Measurements from ENCODE around the gene CGNL1.

CGNL1 gene

GRCh38 chr15:57385923-57386390 is 9.7 kb downstream of the CGNL1 start:
- DNase-seq (ENCODE audit: extremely low read depth in 1 of 2, low read depth in 1 of 2) = no peak

- DNase-seq (ENCODE audit: extremely low read depth in 1 of 2, low read depth in 1 of 2) = no peak
Measured at GRCh38 chr15:57386976-57387375, 10.7 kb downstream of the CGNL1 start.

DNA sequence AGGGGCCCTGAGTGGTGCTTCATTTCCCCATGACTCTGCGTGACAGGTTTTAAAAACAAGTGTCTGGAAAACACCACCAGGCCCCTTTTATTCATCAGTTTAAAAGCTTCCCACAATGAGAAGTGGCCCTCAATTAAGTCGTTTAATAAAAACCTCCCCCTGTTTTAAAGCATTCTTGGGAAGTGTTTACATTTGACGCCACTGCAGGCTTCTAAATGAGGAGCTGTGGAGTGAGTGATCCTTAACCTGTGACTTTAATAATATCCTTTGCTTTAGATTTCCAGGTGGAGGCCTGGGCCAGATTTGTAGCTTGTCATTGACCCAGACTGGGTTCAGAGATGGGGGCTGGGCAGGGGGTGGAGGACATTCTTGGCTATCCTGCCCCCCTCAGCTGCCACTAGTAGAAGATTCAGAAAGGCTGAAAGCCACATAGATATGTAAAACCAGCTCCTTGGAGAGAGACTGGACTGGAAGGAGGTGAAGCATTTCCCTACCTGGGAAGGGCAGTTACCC is 11.3 kb downstream of the CGNL1 start:
- no peak for DNase-seq (ENCODE audit: extremely low read depth in 1 of 2, low read depth in 1 of 2)

DNA sequence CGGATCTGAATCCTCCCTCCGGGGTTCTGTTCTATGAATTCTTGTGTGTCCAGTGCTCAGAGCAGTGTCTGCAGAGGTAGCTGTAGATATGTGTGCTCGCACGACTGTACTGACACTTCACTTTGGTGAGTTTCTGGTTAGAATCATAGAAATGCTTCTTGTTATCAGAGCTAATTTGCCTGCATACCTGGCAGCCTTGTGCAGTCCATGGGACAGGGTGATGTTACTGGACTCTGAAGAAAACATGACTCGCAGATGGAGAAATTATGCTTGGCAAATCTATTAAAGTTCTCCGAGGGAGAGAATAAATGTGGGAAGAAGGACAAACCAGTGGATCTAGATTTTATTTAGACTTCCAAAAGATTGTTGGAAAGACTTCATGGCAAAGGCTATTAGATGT is 12.2 kb downstream of the CGNL1 start:
- no peak for DNase-seq (ENCODE audit: extremely low read depth in 1 of 2, low read depth in 1 of 2)

- DNase-seq (ENCODE audit: extremely low read depth in 1 of 2, low read depth in 1 of 2) = no peak
Measured at GRCh38 chr15:57389991-57390390, 13.7 kb downstream of the CGNL1 start.

- DNase-seq (ENCODE audit: extremely low read depth in 1 of 2, low read depth in 1 of 2) = no peak
Measured at GRCh38 chr15:57390583-57390982, 14.3 kb downstream of the CGNL1 start.

DNA sequence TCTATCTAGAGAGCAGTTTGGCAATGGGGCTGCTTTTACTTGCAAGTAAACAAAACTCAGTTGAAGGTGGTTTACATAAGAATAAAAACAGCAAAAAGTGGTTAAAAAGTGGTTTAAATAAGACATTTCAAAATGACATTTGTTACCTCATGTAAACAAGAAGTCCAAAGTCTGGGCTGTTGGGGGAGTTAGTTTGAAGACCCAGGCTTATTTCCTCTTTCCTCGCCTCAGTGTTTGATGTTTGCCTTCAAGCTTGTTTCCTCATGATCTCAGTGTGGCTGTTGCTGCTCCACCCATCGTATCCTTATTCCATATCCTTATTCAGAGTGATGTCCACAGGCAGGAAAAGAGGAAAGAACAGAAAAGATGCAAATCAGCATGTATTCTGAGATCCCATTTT is 15.2 kb downstream of the CGNL1 start:
- no peak for DNase-seq (ENCODE audit: extremely low read depth in 1 of 2, low read depth in 1 of 2)

GRCh38 chr15:57393061-57393460 is 16.8 kb downstream of the CGNL1 start:
- DNase-seq (ENCODE audit: extremely low read depth in 1 of 2, low read depth in 1 of 2) = no peak

DNA sequence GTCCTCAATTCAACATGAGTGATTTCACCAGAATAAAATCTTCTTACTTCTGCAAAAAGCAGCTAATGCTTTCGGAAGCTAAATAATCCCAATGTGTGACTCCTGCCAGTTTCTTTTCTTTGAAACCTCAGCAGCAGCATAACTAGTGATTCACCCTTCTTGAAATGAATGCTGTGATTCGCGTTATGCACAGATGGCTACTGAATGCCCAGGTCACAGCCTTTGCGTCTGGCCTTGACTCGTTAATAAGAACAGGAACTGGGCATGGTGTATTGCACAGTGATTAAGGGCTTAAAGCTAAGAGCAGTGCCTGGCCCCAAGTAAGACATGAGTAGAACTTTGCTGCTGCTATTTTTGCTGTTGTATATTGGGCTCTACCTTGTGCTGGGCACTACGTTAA is 19.0 kb downstream of the CGNL1 start:
- DNase-seq (ENCODE audit: extremely low read depth in 1 of 2, low read depth in 1 of 2) = no peak

GRCh38 chr15:57398336-57398735 is 22.0 kb downstream of the CGNL1 start:
- no peak for DNase-seq (ENCODE audit: extremely low read depth in 1 of 2, low read depth in 1 of 2)

DNA sequence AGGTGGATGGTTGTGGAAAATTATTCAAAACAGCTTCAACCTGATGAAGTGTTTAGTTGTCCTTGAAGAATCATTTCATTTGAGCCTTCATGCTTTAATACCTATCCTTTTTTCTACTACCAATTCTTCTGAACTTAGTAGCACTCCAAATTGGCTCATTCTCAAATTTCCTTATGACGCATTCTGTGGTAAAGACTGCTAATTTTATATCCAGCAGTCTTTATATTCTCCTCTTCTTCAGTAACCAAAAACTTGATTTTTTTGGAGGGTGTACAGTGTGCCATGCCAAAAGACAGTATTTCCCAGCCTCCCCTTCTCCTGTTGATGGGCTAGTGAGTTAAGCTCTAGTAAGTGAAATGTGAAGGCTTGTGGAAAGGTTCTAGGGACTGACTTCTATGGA is 25.2 kb downstream of the CGNL1 start:
- DNase-seq (ENCODE audit: extremely low read depth in 1 of 2, low read depth in 1 of 2) = no peak

GRCh38 chr15:57403017-57403416 is 26.7 kb downstream of the CGNL1 start:
- DNase-seq (ENCODE audit: extremely low read depth in 1 of 2, low read depth in 1 of 2) = no peak

DNA sequence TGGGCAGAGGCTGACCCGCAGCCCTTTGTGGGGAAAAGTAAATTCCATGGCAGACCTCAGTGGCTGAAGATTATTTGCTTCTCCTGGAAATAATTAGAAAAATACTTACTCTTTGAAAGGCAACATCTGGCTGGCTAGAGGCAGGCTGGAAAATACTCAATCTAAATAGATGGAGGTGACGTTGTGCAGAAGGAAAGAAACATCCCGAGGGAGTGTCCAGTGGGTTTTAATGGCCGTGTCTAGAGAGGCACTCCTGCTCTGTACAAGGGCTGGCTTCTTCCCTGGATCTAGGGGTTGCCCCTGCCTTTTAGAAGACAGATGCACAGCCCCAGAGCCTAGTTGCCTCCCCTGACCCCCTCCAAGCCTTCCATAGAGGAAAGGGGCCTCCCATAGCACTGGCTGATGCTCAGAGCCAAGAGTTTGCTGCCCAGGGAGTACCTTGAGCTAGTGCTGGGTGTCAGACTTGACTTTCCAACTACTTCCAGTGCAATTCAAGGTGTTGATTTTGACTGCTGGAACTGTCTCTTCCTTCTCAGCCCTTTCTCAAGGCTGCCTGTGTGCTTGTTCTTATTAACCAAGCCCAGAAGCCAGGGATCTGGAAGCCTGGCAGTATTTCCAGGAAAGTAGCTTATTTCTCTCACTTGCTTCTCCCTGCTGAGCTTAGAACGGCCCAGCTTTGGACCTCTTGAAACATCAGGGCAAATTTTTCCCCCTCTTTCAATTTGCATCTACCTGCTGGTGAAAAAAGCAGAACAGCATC is 27.4 kb downstream of the CGNL1 start:
- DNase-seq (ENCODE audit: extremely low read depth in 1 of 2, low read depth in 1 of 2) = no peak

DNA sequence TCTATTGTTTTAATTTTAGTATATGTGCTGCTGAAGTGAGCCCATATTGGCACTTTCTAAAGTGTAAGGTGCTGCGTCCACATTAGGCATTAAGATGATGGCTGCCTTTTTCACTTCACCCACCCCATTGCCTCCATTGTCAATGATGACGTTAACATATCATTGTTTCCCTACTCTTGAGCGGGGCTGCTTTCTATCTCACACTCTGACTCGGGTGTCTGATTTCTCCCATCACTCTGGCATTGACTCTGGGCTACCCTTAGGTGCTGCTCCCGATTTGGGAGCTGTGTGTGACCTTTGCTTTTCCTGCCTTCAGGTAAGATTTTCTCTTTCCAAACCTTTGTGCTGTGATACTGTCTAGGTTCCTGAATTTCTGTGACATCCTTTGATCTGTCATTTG is 28.8 kb downstream of the CGNL1 start:
- no peak for DNase-seq (ENCODE audit: extremely low read depth in 1 of 2, low read depth in 1 of 2)

GRCh38 chr15:57406062-57406772 is 29.9 kb downstream of the CGNL1 start:
- DNase-seq (ENCODE audit: extremely low read depth in 1 of 2, low read depth in 1 of 2) = no peak

DNA sequence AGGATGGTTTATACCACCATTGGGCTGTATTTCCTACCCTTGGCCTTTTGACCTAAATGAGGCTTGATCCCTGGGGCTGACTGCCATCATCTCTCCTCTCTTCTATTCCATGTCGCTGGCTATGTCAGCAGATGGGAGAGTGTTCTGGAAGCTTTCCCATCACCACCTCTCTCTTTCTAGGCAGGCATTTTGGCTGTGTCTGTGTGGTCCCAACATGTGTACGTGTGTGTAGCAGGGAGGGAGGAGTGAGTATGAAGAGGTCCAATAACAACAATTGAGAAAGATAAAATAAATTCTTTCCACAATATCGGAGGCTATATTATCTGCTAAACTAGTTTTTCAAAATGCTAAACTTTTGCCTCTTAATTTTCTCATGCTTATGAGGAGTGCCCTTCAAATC is 34.1 kb downstream of the CGNL1 start:
- DNase-seq (ENCODE audit: extremely low read depth in 1 of 2, low read depth in 1 of 2) = no peak

DNA sequence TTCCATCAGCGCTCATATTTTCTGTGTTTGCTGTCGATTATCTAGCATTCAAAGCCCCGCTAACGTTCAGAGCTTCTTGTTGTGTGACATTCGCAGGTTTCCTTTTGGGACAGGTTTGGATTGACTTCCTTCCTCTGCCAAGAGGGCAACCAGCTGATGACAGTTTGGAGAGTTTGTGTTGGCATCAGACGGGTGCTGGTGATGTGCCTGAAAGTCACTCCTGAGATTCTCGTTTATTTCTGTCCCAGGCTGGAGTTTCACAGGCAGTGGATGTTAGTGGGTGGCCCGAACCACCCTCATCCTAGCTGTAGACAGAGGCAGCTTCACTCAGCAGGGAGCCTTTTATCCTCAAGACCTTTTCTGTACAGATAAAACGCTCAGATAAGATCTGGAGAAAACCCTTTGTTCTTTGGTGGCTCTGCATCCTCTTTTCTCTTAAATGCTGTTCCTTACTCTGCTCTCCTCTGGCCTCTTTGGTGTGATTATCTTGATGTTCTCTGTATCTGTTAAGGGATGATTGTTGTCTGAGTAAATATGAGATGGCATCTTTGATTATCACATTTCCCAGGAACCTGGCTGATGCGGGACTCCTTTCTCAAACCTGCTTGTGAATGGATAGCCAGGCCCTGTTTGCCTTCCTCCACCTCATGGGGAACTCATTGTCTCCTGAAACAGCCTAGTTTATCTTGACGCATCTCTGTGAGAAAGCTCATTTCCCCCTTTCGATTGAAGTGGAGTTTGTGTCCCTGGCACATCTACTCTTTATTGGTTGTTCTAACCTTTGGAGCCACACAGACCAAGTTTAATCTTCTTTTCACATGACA is 35.9 kb downstream of the CGNL1 start:
- no peak for DNase-seq (ENCODE audit: extremely low read depth in 1 of 2, low read depth in 1 of 2)

- no peak for DNase-seq (ENCODE audit: extremely low read depth in 1 of 2, low read depth in 1 of 2)
Measured at GRCh38 chr15:57415602-57416001, 39.3 kb downstream of the CGNL1 start.

DNA sequence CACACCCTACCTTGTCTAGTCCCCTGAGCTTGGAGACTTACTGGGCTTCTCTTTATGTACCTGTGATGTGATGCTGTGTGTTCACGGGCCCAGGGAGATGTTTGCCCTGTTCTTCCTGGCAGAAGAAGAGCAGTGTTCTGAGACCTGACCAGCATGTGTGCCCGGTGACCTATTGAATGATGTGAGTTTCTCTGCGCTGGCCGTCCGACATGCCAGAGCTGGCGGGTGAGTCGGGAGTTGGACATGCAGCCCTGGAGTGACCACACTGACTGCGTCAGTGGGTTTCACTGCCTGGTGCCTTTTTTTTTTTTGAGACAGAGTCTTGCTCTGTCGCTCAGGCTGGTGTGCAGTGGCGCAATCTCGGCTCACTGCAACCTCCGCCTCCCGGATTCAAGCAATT is 42.3 kb downstream of the CGNL1 start:
- DNase-seq (ENCODE audit: extremely low read depth in 1 of 2, low read depth in 1 of 2) = no peak

GRCh38 chr15:57419335-57419734 is 43.0 kb downstream of the CGNL1 start:
- no peak for DNase-seq (ENCODE audit: extremely low read depth in 1 of 2, low read depth in 1 of 2)

GRCh38 chr15:57421110-57421509 is 44.8 kb downstream of the CGNL1 start:
- no peak for DNase-seq (ENCODE audit: extremely low read depth in 1 of 2, low read depth in 1 of 2)
